GM21447 (cell line): ENCODE measurements around the gene LPIN3.

Source experiments
- ATAC-seq: cut with Tn5 transposase; IDR thresholded peaks from one replicate; pipeline ENCODE4 v1.9.1; 2021; ENCODE audit not compliant: unreplicated experiment

LPIN3 gene

DNA sequence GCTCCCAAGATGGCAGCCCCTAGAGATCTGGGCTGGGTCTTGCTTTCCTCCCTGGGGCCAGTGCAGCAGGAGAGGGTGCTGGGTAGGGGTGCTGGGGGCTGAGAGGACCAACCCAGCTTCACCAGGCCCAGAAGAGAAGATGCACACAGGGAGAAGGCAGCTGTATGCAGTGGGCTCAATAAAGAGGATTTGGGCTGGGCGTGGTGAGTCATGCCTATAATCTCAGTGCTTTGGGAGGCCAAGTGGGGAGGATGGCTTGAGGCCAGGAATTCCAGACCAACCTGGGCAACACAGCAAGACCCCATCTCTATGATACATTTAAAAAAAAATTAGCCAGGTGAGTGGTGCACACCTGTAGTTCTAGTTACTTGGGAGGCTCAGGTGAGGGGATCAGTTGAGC, 51.7 kb downstream of the LPIN3 start:
- no peak for ATAC-seq

DNA sequence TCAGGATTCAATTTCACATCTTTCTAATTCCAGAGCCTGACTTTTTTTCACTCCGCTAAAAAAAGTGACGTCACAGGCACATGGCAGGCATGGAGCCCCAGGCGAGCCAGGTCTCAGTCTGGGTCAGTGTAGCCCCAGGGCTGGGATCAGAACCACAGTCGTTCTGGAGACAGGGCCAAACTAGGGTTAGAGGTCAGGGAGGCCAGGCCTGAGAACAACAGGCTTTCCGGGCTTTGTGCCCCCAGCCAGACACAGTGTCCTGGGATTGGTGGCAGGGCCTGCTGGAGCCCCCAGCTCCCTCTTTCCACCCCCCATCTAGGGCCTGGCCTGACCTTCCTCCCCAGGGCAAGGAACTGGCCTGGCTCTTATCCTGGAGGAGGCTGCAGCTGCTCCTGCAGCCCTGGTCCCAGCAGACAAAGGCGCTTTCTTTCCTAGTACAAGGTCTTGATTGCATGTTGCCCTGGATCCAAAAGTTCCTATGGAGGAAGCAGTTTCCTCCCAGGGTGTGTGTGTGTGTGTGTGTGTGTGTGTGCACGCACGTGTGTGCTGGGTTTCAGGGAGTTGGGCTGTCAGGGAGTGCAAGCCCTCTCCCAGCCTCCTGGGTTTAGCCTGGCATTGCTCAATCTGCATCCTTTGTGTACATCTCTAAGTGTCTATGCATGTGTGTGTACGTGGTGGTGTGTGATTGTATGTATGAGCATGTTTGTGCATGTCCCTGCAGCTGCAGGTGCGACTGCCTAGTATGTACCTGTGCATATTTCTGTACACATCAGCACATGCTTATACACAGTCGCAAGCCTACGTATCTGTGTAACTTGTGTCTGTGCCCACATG, 52.5 kb downstream of the LPIN3 start:
- no peak for ATAC-seq

DNA sequence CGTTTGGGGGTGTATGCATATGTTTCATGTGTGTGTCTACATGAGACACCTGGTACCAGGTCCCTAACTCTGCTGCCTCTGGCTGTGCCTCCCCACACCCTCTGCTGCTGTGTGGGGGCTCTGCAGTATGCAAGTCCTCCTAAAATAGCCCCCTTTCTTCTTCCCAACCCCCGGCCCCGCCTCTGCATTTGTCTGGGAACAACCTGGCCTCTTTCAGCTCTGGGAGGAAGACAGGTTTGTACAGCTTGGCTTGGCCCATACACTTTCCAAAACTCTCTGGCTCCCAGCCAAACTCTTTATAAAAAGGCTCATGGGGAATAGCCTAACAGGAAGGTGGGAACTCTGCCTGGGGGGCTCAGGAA, 53.1 kb downstream of the LPIN3 start:
- no peak for ATAC-seq

DNA sequence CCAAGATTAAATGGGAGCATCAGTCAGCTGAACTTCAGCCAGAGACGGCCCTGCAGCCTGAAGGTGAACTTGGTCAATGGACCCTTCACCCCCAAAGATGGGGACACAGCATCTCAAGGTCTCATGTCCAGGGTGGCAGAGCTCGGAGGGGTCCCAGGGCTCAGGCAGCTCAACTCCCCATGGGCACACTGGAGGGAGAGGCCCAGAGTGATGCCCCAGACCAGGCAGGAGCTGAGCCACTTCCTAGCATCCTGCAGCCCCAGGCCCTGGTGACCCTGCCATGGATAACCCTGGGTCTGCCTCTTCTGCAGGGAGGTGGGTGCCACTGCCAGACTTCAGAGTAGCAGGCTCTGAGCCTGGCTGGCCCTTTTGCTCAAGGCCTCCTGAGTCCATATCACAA, 53.5 kb downstream of the LPIN3 start:
- no peak for ATAC-seq

DNA sequence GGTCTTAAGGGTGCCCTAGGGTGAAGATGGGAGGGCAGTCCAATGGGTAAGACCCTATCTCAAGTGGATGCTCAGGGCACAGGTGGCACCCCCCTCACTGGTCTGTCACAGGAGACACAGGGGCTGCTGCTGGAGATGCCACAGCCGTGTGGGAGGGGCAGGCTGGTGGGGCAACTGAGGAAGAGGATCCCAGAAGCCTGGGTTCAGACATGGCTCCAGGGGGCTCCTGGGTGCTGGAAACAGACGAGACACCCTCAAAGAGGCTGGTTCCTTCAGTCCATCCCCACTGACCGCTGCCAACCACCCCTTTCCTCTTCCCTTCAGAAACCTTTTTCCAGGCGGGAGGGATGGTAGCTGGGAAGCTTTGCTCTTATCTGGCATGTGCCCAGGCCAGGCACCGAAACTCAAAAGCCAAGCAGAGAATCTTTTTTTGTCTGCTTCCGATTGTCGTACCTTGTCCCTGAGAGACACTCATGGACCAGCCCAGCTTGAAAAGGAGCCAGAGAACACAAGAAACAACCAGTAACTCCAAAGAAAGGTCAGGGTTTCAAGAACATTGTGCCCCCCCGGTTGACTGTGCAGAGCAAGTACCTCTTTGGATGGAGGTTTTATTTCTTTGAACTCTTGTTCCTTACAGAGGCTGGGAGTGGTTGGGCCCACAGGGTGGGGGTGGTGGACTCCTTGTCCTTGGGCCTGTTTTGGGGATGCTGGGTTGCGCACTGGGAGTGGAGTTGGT, 54.5 kb downstream of the LPIN3 start:
- no peak for ATAC-seq

DNA sequence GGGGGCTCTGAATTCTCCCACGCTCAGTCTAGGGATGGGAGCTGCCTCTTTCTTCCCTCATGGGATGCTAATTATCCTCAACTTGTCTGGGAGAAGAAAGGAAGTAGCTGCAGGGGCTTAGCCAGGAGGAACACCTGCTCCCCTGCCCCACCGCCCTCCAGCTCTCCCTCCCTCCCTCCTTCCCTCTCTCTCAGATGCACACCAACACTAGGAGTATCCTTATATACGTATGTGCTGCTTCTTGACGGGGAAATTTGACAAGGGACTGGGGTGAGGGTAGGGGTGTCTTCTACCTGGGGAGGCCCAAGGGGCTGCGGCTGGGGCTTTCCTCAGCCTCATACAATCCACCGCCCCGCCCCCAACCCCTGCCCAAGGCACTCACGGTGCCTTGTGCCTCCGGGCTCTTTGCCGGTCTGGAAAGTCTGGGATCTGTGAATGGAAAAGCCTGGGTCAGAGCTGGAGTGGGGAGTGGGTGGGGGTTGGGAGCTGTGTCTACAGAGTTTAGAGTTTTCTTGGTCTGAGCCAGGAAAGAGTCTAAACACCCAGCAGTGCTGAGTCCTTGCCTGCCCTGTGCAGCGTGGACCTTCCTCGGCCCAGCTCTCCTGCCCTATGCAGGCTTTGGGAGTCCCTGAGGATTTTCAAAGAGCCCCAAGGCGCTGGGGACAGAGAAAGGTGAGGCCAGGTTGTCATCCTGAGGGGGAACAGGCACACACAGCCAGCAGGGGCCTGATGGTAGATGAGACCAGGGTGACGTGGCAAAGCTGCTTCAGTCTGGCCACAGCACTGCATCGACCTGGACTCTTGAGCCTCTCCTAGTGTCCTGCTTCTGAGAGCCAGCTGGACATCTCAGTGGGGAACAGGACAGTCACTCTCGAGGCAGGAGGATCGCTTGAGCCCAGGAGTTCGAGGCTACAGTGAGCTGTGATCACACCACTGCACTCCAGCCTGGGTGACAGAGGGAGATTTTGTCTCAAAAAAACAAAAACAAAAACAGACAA, 55.3 kb downstream of the LPIN3 start:
- no peak for ATAC-seq

DNA sequence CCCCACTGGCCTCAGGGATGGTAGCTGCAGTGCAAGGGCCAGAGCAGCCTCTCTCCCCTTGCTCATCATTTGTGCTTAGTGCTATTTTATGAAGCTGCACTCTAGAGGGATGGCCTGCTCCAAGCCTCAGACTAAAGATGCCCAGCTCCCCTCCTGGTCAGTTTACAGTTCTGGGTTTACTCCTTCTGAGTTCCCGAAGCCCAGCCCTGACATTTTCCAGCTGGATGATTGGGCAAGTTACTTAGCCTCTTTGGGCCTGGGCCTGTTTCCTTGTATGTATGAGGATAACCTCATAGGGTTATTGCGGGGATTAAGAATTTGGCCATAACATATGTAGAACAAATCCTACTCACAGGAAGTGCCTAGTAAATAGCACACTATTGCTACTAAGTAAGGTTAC, 57.8 kb downstream of the LPIN3 start:
- no peak for ATAC-seq

DNA sequence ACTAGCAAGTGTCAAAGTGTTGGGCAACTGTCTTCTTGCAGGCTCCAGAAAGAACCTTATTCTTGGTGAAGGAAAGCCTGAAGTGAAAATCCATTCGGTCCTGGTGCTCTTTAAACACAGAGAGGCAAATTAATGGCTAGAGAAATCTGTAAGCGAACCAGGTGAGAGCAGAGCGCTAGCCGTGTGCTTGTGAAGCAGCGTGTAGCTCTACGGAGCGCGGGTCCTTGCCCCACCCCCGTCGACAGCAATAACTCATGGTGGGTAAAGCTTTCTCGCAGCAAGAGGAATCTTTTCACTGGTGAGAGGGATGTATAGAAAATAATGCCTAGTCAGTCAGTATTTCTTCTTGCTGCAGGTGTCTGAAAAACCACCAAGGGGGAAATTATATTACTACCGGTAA, 63.0 kb downstream of the LPIN3 start:
- no peak for ATAC-seq

DNA sequence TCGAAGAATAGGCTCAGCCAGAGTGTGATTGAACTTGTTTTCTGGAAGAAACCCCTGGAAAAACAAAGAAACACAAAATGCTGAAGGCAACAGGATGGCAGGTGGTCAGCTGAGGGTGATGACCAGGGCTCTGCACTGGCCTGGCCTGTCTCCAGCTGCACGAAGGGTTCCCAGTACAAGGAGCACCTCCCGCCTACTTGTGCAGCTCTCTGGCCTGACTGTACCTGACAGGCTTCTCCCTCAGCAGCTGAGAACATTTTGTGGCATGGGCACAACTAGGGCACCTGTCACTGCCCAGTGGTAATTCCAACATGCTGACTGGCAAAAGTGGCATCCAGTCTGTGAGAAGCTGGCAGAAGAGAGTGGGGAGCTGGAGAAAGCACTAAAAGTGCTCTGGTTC, 64.8 kb downstream of the LPIN3 start:
- ATAC-seq: no peak

DNA sequence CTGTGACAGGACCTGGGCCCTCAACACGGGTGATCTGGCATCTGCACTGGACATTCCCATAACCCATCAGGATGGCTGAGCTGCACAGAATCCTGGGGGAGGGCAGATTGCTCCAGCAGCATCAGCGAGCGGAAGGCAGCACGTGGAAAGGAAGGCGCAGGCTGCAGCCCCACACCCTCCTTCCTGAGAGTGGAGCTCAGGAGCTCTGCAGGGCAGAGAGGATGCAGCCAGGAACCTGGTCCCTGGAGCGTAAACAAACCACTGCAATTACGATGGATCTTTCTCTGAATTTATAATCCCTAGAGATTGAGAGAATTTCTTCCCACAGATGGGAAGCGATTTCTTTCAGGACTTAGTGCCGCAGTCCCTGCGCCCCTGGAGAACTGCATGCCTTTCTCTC, 65.7 kb downstream of the LPIN3 start:
- no peak for ATAC-seq

DNA sequence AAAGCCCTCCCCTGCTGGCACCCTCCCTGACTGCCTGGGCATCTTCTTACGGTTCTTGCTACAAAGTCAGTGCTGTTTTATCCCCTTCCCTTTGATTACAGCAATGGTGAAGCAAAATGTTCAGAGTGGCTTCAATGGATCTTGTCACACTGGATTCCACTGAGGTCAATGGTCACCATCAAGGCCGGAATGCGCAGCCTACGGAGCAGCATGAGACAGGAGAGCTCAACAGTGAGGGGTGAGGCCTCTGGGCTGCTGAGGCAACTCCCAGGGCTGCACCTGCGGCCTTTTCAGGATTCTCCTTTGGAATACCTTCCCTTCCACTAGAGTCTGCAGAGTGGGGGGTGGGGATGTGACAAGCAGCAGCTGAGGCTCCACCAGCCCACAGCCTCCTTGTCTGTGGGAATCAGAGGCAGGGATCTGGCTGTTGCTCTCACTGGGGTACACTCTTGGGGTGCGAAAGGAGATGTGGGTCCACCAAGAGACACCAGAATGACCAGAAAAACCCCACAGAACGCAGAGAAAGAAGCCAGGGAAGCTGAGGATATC, 66.3 kb downstream of the LPIN3 start:
- no peak for ATAC-seq

DNA sequence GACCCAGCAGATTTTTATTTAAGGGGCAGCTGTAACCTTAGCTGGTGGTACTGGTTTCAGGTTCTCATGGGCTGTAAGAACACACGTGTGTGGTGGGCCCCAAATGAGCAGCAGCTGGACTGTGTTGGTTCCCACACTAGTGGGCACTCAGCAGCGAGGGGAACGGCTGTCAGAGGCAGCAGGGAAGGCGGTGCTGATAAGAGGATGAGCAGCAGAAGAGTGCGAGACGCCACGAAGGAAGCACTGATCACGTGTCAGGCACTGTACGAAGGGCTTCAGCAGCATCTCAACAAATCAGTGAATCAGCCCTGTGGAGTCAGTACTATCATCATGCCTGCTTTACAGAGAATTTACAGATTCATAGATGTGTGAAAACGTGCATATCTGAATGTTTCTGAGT, 67.0 kb downstream of the LPIN3 start:
- no peak for ATAC-seq

DNA sequence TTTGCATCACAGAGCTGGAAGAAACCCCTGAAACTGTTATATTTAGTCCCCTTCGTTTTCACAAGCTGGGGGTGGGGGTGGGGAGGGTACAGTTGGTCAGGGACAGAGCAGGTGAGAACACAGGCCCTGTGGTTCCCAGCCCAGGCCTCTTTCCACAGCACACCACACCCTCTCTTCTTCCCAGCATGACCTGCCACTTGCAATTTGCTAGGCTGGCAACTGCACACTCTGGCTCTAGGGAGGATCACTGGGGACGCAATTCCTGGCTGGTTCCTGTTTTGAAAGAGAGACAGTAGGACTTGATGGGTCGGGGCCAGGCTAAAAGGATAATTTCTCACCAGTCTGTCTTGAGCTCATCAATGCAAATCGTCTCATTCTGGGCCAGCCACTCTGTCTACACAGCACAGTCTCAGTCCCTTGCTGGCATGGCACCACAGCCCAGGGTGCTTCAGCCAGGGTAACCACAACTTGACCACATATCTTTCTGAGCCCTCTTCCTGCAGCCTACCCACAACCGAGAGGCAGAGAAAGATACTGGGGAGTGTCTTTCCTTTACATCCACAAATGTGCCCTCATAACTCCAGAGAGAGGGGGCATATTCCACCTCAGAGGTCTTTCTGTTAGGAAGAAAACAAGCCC, 67.7 kb downstream of the LPIN3 start:
- ATAC-seq: peak; percentile 79

DNA sequence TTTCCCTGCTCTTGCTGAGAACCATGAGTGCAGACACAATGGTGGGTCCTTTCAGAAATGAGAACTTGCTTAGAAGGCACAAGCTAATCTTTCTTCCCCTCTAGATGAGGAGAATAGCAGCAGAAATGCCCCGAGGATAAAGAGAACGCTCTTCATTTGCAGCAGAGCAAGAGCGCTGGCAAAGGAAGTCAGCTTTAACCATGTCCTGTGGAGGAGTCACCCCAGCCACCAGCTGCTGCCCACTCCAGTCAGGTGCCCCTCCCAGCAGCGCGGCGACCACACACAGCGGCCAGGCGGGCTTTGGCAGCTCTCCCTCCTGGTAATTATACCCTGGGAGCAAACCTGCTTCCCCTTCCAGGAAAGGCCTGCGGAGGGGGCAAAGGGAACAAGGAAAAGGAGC, 68.4 kb downstream of the LPIN3 start:
- ATAC-seq: no peak
